ENCODE measurements around the gene NR2E3.

Gene NR2E3

GRCh38 chr15:71782422-71783165 is 27.8 kb upstream of the NR2E3 start:
- H3K9me3 ChIP-seq (ENCODE audit: control insufficient read depth, insufficient read depth, low read length): no peaks in the 10 kb centered on the region
- H3K9ac ChIP-seq (ENCODE audit: low read depth, low read length): no peak overlapping the region
- H3K36me3 ChIP-seq (ENCODE audit: insufficient read depth, low read length): no peaks in the 10 kb centered on the region
- 0 out of 2 replicates have a peak, but pooled peaks cover 6% of the 10 kb centered on the region for H3K4me1 ChIP-seq (ENCODE audit: insufficient read depth, low read length)

- 0 out of 2 replicates have a peak, but pooled peaks cover 5% of the 10 kb centered on the region for H3K4me1 ChIP-seq (ENCODE audit: insufficient read depth, low read length)
- no peaks in the 10 kb centered on the region for H3K36me3 ChIP-seq (ENCODE audit: insufficient read depth, low read length)
- no peaks in the 10 kb centered on the region for H3K9me3 ChIP-seq (ENCODE audit: control insufficient read depth, insufficient read depth, low read length)
- H3K9ac ChIP-seq (ENCODE audit: low read depth, low read length): no peak overlapping the region
Measured at GRCh38 chr15:71784719-71785118, 25.6 kb upstream of the NR2E3 start.

- Histone ChIP-seq H3K9me3 (ENCODE audit: control insufficient read depth, insufficient read depth, low read length) (no peaks in the 10 kb centered on the region), H3K4me1 (ENCODE audit: insufficient read depth, low read length) (no peaks in the 10 kb centered on the region), H3K36me3 (ENCODE audit: insufficient read depth, low read length) (no peaks in the 10 kb centered on the region), H3K9ac (ENCODE audit: low read depth, low read length) (no peak overlapping the region)
Measured at GRCh38 chr15:71785996-71786395, 24.4 kb upstream of the NR2E3 start.

DNA sequence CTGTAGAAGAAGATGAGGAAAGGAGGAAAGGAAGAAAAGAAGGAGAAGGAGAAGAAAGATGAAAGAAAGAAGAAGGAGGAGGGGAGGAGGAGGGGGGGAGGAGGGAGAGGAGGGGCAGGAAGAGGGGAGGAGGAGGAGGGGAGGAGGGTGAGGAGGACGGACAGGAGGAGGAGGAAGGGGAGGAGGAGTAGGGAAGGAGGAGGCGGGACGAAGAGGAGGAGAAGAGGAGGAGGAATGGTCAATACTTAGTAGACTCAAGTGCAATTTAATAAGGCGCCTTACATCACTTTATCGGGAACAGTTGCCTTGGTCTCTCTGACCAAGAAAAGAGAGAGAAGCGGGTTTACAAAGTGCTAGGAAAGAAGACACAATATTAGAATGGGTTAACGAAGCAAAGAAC is 23.7 kb upstream of the NR2E3 start:
- Histone ChIP-seq H3K9me3 (ENCODE audit: control insufficient read depth, insufficient read depth, low read length) (no peaks in the 10 kb centered on the region), H3K36me3 (ENCODE audit: insufficient read depth, low read length) (no peaks in the 10 kb centered on the region), H3K9ac (ENCODE audit: low read depth, low read length) (no peak overlapping the region), H3K4me1 (ENCODE audit: insufficient read depth, low read length) (no peaks in the 10 kb centered on the region)

DNA sequence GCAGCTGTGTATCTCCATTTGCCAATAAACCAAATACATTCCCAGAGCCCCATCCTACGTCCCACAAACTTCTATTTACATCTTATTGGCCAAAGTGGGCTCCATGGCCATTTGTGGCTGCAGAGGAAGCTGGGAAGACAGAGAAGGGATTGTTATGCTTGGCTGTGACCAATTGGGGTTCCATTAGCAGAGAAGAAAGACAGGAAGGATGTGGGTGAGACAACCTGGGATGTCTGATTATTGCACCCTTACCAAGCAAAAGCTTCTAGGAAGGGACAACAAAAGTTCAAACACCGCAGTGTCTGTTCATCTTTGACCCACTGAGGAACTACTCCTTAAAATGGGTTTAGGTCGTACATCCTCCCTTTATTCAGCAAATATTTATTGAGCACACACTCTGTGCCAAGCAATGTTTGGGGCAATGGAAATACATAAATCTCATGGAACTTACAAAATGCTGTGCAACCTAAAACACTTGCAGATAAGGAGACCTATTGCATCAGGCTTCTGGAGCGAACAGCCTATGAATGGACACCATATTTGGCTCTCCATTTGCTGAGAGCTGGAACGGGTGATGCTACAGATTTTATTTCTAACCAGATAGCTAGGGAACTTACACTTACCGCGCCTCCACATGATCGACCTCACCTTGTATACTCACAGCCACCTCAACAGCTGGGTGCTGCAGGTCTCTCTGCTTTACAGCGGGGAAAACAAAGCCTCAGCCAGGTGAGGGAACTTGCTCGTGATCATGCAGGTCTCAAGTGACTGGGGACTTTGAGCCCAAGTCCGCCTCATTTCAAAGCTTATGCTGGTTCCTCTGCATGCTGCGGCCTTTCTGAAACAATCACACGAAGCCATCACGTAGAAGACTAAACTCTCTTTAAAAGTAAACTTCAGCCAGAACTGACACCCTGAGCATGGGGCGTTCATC is 21.4 kb upstream of the NR2E3 start:
- no peaks in the 10 kb centered on the region for H3K4me1 ChIP-seq (ENCODE audit: insufficient read depth, low read length)
- no peaks in the 10 kb centered on the region for H3K9me3 ChIP-seq (ENCODE audit: control insufficient read depth, insufficient read depth, low read length)
- H3K36me3 ChIP-seq (ENCODE audit: insufficient read depth, low read length): no peaks in the 10 kb centered on the region
- H3K9ac ChIP-seq (ENCODE audit: low read depth, low read length): no peak overlapping the region

GRCh38 chr15:71789616-71790015 is 20.7 kb upstream of the NR2E3 start:
- Histone ChIP-seq H3K36me3 (ENCODE audit: insufficient read depth, low read length) (no peaks in the 10 kb centered on the region), H3K9ac (ENCODE audit: low read depth, low read length) (no peak overlapping the region), H3K9me3 (ENCODE audit: control insufficient read depth, insufficient read depth, low read length) (no peaks in the 10 kb centered on the region), H3K4me1 (ENCODE audit: insufficient read depth, low read length) (no peaks in the 10 kb centered on the region)

DNA sequence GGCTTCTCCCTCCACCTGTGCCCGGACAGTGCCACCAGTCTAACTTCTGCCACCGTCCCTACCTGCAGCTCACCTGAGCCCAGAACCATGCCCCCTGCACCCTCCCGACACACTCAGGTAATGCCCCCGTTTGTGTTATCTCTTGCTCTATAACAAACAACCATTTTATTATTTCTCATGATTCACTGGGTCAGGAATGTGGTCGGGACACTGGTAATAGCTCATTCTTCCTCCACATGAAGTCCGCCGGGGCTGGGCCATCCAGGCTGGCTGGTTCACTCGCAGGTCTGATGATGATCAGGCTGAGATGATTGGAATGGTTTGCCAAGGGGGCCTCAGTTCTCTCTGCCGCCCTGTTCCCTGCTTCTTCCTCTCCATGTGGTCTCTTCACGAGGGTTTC is 20.3 kb upstream of the NR2E3 start:
- Histone ChIP-seq H3K4me1 (ENCODE audit: insufficient read depth, low read length) (no peaks in the 10 kb centered on the region), H3K9ac (ENCODE audit: low read depth, low read length) (no peak overlapping the region), H3K9me3 (ENCODE audit: control insufficient read depth, insufficient read depth, low read length) (no peaks in the 10 kb centered on the region), H3K36me3 (ENCODE audit: insufficient read depth, low read length) (no peaks in the 10 kb centered on the region)

- Histone ChIP-seq H3K9ac (ENCODE audit: low read depth, low read length) (no peak overlapping the region), H3K4me1 (ENCODE audit: insufficient read depth, low read length) (no peaks in the 10 kb centered on the region), H3K36me3 (ENCODE audit: insufficient read depth, low read length) (no peaks in the 10 kb centered on the region), H3K9me3 (ENCODE audit: control insufficient read depth, insufficient read depth, low read length) (no peaks in the 10 kb centered on the region)
Measured at GRCh38 chr15:71791975-71792374, 18.4 kb upstream of the NR2E3 start.

DNA sequence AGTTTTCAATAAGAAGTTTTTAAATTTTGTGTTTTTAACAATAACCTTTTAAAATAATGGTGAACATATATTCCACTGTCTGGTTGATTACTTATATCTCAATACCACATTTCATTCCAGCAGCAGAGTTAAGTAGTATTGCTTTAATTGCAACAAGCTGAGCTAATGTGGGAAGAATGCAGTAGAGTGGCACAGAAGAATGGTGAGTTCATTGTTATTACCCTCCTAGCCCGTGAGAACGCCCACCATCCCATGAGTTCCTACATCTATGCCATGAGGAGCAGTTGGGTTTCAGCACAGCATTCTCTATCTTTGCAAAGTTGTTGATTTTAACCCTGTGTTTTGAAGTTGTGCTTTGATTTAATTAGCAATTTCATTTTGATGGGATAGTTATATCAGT is 17.8 kb upstream of the NR2E3 start:
- H3K4me1 ChIP-seq (ENCODE audit: insufficient read depth, low read length): no peaks in the 10 kb centered on the region
- H3K9ac ChIP-seq (ENCODE audit: low read depth, low read length): no peak overlapping the region
- H3K9me3 ChIP-seq (ENCODE audit: control insufficient read depth, insufficient read depth, low read length): no peaks in the 10 kb centered on the region
- H3K36me3 ChIP-seq (ENCODE audit: insufficient read depth, low read length): no peaks in the 10 kb centered on the region

GRCh38 chr15:71798641-71799040 is 11.7 kb upstream of the NR2E3 start:
- Histone ChIP-seq H3K36me3 (ENCODE audit: insufficient read depth, low read length) (no peaks in the 10 kb centered on the region), H3K4me1 (ENCODE audit: insufficient read depth, low read length) (no peaks in the 10 kb centered on the region), H3K9ac (ENCODE audit: low read depth, low read length) (no peak overlapping the region), H3K9me3 (ENCODE audit: control insufficient read depth, insufficient read depth, low read length) (peaks cover 2% of the 10 kb centered on the region; the same call in 1 of the 2 replicates)

DNA sequence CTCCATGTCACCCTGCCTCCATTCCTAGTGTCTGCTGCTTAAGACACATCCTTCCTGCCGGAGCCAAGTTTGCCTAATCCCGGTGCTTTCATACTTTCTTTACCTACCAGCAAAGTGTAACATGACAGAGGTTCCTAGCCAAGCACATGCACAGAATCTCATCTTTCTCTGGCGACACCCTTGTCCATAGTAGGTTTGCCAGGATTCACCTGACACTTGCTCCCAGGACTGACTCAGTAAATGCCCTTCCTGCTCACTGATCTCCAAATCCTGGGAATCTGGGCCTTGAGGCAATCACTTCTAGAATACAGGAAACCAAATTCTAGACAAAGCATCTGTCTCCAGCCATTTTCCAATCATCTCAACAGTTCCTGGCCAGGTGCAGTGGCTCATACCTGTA is 10.2 kb upstream of the NR2E3 start:
- Histone ChIP-seq H3K9ac (ENCODE audit: low read depth, low read length) (no peak overlapping the region), H3K36me3 (ENCODE audit: insufficient read depth, low read length) (no peaks in the 10 kb centered on the region), H3K4me1 (ENCODE audit: insufficient read depth, low read length) (peaks cover 2% of the 10 kb centered on the region; the same call in 1 of the 2 replicates)

GRCh38 chr15:71800835-71801745 is 9.3 kb upstream of the NR2E3 start:
- no peaks in the 10 kb centered on the region for H3K36me3 ChIP-seq (ENCODE audit: insufficient read depth, low read length)
- H3K9me3 ChIP-seq (ENCODE audit: control insufficient read depth, insufficient read depth, low read length): peaks cover 2% of the 10 kb centered on the region; the same call in 1 of the 2 replicates
- no peak overlapping the region for H3K9ac ChIP-seq (ENCODE audit: low read depth, low read length)
- peaks cover 3% of the 10 kb centered on the region; the same call in 1 of the 2 replicates for H3K4me1 ChIP-seq (ENCODE audit: insufficient read depth, low read length)

More for the DNA sequence above, 10.2 kb upstream of the NR2E3 start:
- H3K9me3 ChIP-seq (ENCODE audit: control insufficient read depth, insufficient read depth, low read length): peaks cover 2% of the 10 kb centered on the region; the same call in 1 of the 2 replicates

DNA sequence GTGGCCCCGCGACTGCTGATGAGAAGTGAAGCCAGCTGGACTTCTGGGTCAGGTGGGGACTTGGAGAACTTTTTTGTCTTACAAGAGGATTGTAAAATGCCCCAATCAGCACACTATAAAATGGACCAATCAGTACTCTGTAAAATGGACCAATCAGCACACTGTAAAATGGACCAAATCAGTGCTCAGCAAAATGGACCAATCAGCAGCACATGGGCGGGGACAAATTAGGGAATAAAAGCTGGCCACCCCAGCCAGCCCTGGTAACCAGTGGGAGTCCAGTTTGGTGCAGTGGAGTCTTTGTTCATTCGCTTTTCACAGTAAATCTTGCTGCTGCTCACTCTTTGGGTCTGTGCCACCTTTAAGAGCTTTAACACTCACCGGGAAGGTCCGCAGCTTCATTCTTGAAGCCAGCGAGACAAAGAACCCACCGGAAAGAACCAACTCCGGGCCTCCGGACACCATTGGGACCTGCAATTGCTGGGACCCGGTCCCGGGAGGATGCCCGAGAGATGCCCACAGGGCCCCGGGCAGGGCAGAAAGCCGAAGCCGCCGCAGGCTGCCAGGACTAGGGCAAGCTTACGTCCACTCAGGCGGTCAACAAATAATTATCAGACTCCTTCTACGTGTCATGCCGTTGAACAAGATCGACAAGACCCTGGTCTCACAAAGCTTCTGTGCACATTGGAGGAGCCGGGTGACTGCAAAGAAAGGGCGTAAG is 8.3 kb upstream of the NR2E3 start:
- no peak overlapping the region for H3K9ac ChIP-seq (ENCODE audit: low read depth, low read length)
- H3K36me3 ChIP-seq (ENCODE audit: insufficient read depth, low read length): no peaks in the 10 kb centered on the region
- peaks cover 13% of the 10 kb centered on the region; the same call in 1 of the 2 replicates for H3K4me1 ChIP-seq (ENCODE audit: insufficient read depth, low read length)
- H3K9me3 ChIP-seq (ENCODE audit: control insufficient read depth, insufficient read depth, low read length): peaks cover 2% of the 10 kb centered on the region; the same call in 1 of the 2 replicates

Measured in ES-I3 (cell line).